HEK293 (cell line): ENCODE results near the gene HEATR3.

ENCODE experiments used
- CTCF ChIA-PET: fragments of 350-600 bp; formaldehyde crosslinking; extraction: SDS; loops from one replicate; lab custom pipeline; 2021; ENCODE audit warnings: antibody characterized with exemption; lab: Yijun Ruan, JAX
- POLR2A ChIA-PET: fragments of 300-600 bp; formaldehyde crosslinking; extraction: SDS; loops from one replicate; lab custom pipeline; 2020; ENCODE audit warnings: antibody characterized with exemption, inconsistent platforms; lab: Yijun Ruan, JAX
- H3K27ac ChIP-seq: fragments of 200-500 bp; sonication (Bioruptor generic); 2 replicates; pipeline ENCODE4 v1.5.1; 2014; ENCODE audit warnings: low read depth, low read length, control low read depth, inconsistent platforms; ENCODE audit errors: extremely low read depth
- H3K36me3 ChIP-seq, 2 experiments: fragments of 200-500 bp in 1 of 2; sonication (Bioruptor generic) in 1 of 2; 1 replicate in 1 of 2; 2 replicates in 1 of 2; pipeline ENCODE4 v1.5.1; 2014 to 2017; ENCODE audit warnings: inconsistent platforms in 2 of 2, low read length in 2 of 2; ENCODE audit not compliant: control insufficient read depth in 2 of 2, insufficient read depth in 1 of 2
- H3K4me1 ChIP-seq: fragments of 200-500 bp; sonication (Bioruptor generic); 2 replicates; pipeline ENCODE4 v1.5.1; 2014; ENCODE audit warnings: mild to moderate bottlenecking, low read length, inconsistent platforms; ENCODE audit not compliant: control insufficient read depth, insufficient read depth
- H3K4me3 ChIP-seq: 2 replicates; pipeline ENCODE4 v1.5.1; 2011; ENCODE audit warnings: low read depth, mild to moderate bottlenecking, control low read depth, low read length, moderate library complexity
- H3K9me3 ChIP-seq: fragments of 200-500 bp; sonication (Bioruptor generic); 2 replicates; pipeline ENCODE4 v1.5.1; 2014; ENCODE audit warnings: low read depth, low read length, inconsistent platforms; ENCODE audit not compliant: control insufficient read depth, insufficient read depth
- BCL11B ChIP-seq: fragments of 450-650 bp; formaldehyde crosslinking; IDR thresholded peaks from 2 replicates; pipeline ENCODE4 v1.5.1; 2016; ENCODE audit warnings: low read depth, missing biosample characterization, missing genetic modification characterization
- CTCF ChIP-seq: fragments of 450-650 bp; formaldehyde crosslinking; IDR thresholded peaks from 2 replicates; pipeline ENCODE4 v1.5.1; 2016; ENCODE audit warnings: missing biosample characterization, missing genetic modification characterization
- GLIS2 ChIP-seq: fragments of 450-650 bp; formaldehyde crosslinking; IDR thresholded peaks from 2 replicates; pipeline ENCODE4 v1.5.1; 2016; ENCODE audit warnings: missing biosample characterization, missing genetic modification characterization
- KLF10 ChIP-seq: fragments of 450-650 bp; IDR thresholded peaks from 2 replicates; pipeline ENCODE4 v1.5.1; 2018; ENCODE audit warnings: missing biosample characterization, mild to moderate bottlenecking, missing genetic modification characterization
- KLF16 ChIP-seq: fragments of 450-650 bp; formaldehyde crosslinking; IDR thresholded peaks from 2 replicates; pipeline ENCODE4 v1.5.1; 2017; ENCODE audit warnings: missing biosample characterization, missing genetic modification characterization
- KLF9 ChIP-seq: fragments of 450-650 bp; formaldehyde crosslinking; IDR thresholded peaks from 2 replicates; pipeline ENCODE4 v1.5.1; 2016; ENCODE audit warnings: missing biosample characterization, missing genetic modification characterization, low read depth
- YY2 ChIP-seq: fragments of 450-650 bp; formaldehyde crosslinking; IDR thresholded peaks from 2 replicates; pipeline ENCODE4 v1.5.1; 2016; ENCODE audit warnings: missing biosample characterization, missing genetic modification characterization
- ZBTB26 ChIP-seq: fragments of 450-650 bp; formaldehyde crosslinking; optimal IDR thresholded peaks from 2 replicates; pipeline ENCODE3; 2016; ENCODE audit warnings: missing biosample characterization, mild to moderate bottlenecking, missing genetic modification characterization
- ZFHX2 ChIP-seq: fragments of 450-650 bp; formaldehyde crosslinking; conservative IDR thresholded peaks from 2 replicates; pipeline ENCODE4 v1.5.1; 2016; ENCODE audit warnings: missing biosample characterization, missing genetic modification characterization
- ZIC2 ChIP-seq: fragments of 450-650 bp; formaldehyde crosslinking; IDR thresholded peaks from 2 replicates; pipeline ENCODE4 v1.5.1; 2016; ENCODE audit warnings: missing biosample characterization, missing genetic modification characterization
- ZNF138 ChIP-seq: fragments of 450-650 bp; formaldehyde crosslinking; IDR thresholded peaks from 2 replicates; pipeline ENCODE4 v1.5.1; 2016; ENCODE audit warnings: missing biosample characterization, missing genetic modification characterization, borderline replicate concordance
- ZNF146 ChIP-seq: fragments of 450-650 bp; formaldehyde crosslinking; IDR thresholded peaks from 2 replicates; pipeline ENCODE4 v1.5.1; 2016; ENCODE audit warnings: missing biosample characterization, missing genetic modification characterization
- ZNF2 ChIP-seq: fragments of 450-650 bp; formaldehyde crosslinking; IDR thresholded peaks from 2 replicates; pipeline ENCODE4 v1.5.1; 2016; ENCODE audit warnings: missing biosample characterization, missing genetic modification characterization
- ZNF221 ChIP-seq: fragments of 450-650 bp; formaldehyde crosslinking; IDR thresholded peaks from 2 replicates; pipeline ENCODE4 v1.5.1; 2017; ENCODE audit warnings: missing biosample characterization, missing genetic modification characterization, borderline replicate concordance
- ZNF335 ChIP-seq: fragments of 450-650 bp; formaldehyde crosslinking; conservative IDR thresholded peaks from 2 replicates; pipeline ENCODE4 v1.5.1; 2016; ENCODE audit warnings: missing biosample characterization, missing genetic modification characterization
- ZNF341 ChIP-seq: fragments of 450-650 bp; formaldehyde crosslinking; IDR thresholded peaks from 2 replicates; pipeline ENCODE4; 2016; ENCODE audit warnings: low read depth, missing biosample characterization, missing genetic modification characterization
- ZNF398 ChIP-seq: fragments of 450-650 bp; formaldehyde crosslinking; IDR thresholded peaks from 2 replicates; pipeline ENCODE4 v1.5.1; 2017; ENCODE audit warnings: missing biosample characterization, missing genetic modification characterization
- ZNF449 ChIP-seq: fragments of 450-650 bp; formaldehyde crosslinking; IDR thresholded peaks from 2 replicates; pipeline ENCODE4 v1.5.1; 2017; ENCODE audit warnings: missing biosample characterization, mild to moderate bottlenecking, missing genetic modification characterization, moderate library complexity
- ZNF513 ChIP-seq: fragments of 450-650 bp; IDR thresholded peaks from 2 replicates; pipeline ENCODE4 v1.5.1; 2018; ENCODE audit warnings: missing biosample characterization, missing genetic modification characterization
- ZNF76 ChIP-seq: fragments of 450-650 bp; formaldehyde crosslinking; IDR thresholded peaks from 2 replicates; pipeline ENCODE4; 2016; ENCODE audit warnings: low read depth, missing biosample characterization, missing genetic modification characterization, borderline replicate concordance
- ZXDB ChIP-seq: fragments of 450-650 bp; formaldehyde crosslinking; IDR thresholded peaks from 2 replicates; pipeline ENCODE4 v1.5.1; 2016; ENCODE audit warnings: missing biosample characterization, missing genetic modification characterization
- TF ChIP-seq, protein P1 (sequence below): fragments of 450-650 bp; formaldehyde crosslinking; IDR thresholded peaks from 2 replicates; pipeline ENCODE4 v1.5.1; 2016; ENCODE audit warnings: missing biosample characterization, missing genetic modification characterization, borderline replicate concordance

The HEATR3 gene

DNA sequence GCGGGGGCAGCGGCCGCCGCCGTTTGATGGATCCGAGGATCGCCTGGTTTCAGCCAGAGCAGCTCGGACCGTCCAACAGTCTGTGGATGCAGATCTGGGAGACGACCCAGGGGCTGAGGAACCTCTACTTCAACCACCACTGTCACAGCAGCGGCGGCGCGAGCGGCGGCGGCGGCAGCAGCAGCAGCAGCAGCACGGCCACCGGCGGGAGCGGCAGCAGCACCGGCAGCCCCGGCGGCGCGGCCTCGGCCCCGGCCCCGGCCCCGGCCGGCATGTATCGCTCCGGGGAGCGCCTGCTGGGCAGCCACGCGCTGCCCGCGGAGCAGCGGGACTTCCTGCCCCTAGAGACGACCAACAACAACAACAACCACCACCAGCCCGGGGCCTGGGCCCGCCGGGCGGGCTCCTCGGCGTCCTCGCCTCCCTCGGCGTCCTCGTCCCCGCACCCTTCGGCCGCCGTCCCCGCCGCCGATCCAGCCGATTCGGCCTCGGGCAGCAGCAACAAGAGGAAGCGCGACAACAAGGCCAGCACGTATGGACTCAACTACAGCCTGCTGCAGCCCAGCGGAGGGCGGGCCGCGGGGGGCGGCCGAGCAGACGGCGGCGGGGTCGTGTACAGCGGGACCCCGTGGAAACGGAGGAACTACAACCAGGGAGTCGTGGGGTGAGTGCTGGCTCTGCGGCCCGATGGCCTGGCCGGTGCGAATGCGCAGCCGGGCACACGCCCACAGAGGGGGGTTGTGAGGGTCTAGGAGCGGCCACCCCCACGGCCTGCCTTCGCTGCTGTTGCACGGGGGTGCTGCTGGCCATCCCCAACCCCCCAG, 88.0 kb downstream of the HEATR3 start (continued):
- TF ChIP-seq CTCF (tag by site-specific recombination) (0 out of 2 replicates have a peak, but pooled peaks have one; percentile 11), ZNF513 (tag by site-specific recombination) (no peak), ZNF335 (tag by site-specific recombination) (0 out of 2 replicates have a peak, but pooled peaks have one; percentile 9), ZFHX2 (peak; percentile 64; the same call in 1 of the 2 replicates), KLF16 (tag by site-specific recombination) (peak; percentile 22; the same call in 1 of the 2 replicates), GLIS2 (peak; percentile 87), ZIC2 (tag by site-specific recombination) (peak; percentile 53; the same call in 1 of the 2 replicates), ZNF138 (tag by site-specific recombination) (no peak), ZNF341 (tag by site-specific recombination) (peak; percentile 45), ZBTB26 (tag by site-specific recombination) (peak; percentile 87), KLF9 (tag by site-specific recombination) (peak; percentile 80; the same call in 1 of the 2 replicates), ZNF449 (tag by site-specific recombination) (no peak)

- Histone ChIP-seq H3K4me1 (peaks cover 3% of the 10 kb centered on the region; the same call in 1 of the 2 replicates), H3K27ac (peak overlapping the region; percentile 80; the same call in 1 of the 2 replicates), H3K36me3 (no peaks in the 10 kb centered on the region; a peak in 1 of 3 replicates), H3K9me3 (no peaks in the 10 kb centered on the region), H3K4me3 (peak overlapping the region; percentile 72)
- ChIA-PET POLR2A (interaction anchor here (1.4 kb wide), 1 partner anchor 89 kb away, joined by 7 read pairs; the partner anchor contains the start of gene HEATR3), CTCF (interaction anchor here (1.1 to 2.4 kb wide), 2 partner anchors 56 to 87 kb away, joined by 3 to 18 read pairs; no protein-coding TSS in a partner anchor)
- TF ChIP-seq YY2: 0 out of 2 replicates have a peak, but pooled peaks have one; percentile 6
- TF ChIP-seq ZXDB (tag by site-specific recombination): 0 out of 2 replicates have a peak, but pooled peaks have one; percentile 37
- TF ChIP-seq BCL11B: no peak
- TF ChIP-seq KLF10 (tag by site-specific recombination): no peak
- TF ChIP-seq, protein P1, sequence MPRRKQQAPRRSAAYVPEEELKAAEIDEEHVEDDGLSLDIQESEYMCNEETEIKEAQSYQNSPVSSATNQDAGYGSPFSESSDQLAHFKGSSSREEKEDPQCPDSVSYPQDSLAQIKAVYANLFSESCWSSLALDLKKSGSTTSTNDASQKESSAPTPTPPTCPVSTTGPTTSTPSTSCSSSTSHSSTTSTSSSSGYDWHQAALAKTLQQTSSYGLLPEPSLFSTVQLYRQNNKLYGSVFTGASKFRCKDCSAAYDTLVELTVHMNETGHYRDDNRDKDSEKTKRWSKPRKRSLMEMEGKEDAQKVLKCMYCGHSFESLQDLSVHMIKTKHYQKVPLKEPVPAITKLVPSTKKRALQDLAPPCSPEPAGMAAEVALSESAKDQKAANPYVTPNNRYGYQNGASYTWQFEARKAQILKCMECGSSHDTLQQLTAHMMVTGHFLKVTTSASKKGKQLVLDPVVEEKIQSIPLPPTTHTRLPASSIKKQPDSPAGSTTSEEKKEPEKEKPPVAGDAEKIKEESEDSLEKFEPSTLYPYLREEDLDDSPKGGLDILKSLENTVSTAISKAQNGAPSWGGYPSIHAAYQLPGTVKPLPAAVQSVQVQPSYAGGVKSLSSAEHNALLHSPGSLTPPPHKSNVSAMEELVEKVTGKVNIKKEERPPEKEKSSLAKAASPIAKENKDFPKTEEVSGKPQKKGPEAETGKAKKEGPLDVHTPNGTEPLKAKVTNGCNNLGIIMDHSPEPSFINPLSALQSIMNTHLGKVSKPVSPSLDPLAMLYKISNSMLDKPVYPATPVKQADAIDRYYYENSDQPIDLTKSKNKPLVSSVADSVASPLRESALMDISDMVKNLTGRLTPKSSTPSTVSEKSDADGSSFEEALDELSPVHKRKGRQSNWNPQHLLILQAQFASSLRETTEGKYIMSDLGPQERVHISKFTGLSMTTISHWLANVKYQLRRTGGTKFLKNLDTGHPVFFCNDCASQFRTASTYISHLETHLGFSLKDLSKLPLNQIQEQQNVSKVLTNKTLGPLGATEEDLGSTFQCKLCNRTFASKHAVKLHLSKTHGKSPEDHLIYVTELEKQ (tag by site-specific recombination): no peak
- TF ChIP-seq ZNF398 (tag by site-specific recombination): peak; percentile 84
- TF ChIP-seq ZNF146 (tag by site-specific recombination): no peak
- TF ChIP-seq ZNF335 (tag by site-specific recombination): peak; percentile 26; the same call in 1 of the 2 replicates
- TF ChIP-seq ZNF221 (tag by site-specific recombination): no peak
- TF ChIP-seq ZNF2 (tag by site-specific recombination): peak; percentile 8; the same call in 1 of the 2 replicates
- no peak for TF ChIP-seq ZNF76 (tag by site-specific recombination)
These were observed 88.7 kb downstream of the HEATR3 start for GRCh38 chr16:50154420-50154950.
